Activated CD4-positive, CD25-positive, alpha-beta regulatory T cell treated with anti-CD3 and anti-CD28 coated beads, Interleukin-2, amount 50 U/mL, for 72 hours (primary cell): ENCODE measurements around the gene ARHGEF12.

Experiments
- DNase-seq: peaks from one replicate; pipeline ENCODE4 v3.0.0; 2021

ARHGEF12 gene

DNA sequence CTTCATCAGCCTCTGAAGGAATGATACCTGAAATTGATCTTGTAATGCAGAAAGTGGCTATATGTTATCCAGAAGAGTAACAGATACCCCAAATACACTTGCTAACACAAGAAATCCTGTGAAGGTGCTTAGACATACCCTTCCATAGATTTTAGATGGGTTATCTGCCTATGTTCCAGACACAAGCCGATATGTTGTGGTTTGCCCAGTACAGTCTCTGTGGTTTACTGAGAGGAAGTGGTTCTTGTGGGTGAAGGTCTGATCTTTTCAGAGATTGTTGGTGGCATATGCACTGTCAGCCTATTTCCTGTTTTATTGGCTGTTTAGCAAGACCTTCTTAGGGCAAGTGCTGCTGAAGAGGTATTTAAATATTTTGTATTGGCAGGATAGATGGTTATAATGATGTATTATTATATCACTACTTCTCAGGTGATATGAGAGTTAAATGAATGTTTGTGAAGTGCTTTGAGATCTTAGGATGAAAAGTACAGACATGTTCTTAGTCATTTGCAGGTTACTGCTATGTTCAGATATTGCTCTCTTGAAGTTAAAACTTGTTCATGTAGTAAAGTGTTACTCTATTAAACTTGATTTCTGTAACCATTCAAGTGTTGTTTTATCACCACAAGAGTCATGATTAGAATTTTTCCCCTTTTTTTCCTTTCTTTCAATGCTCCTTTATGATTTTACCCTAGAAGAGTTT, 8.2 kb downstream of the ARHGEF12 start:
- DNase-seq = no peak

- DNase-seq = no peak
These were observed 10.0 kb downstream of the ARHGEF12 start for GRCh38 chr11:120346233-120346632.

- no peak for DNase-seq
These were observed 14.4 kb downstream of the ARHGEF12 start for GRCh38 chr11:120350637-120351036.

- DNase-seq = no peak
These were observed 16.2 kb downstream of the ARHGEF12 start for GRCh38 chr11:120352405-120352804.

GRCh38 chr11:120354068-120354467, 17.9 kb downstream of the ARHGEF12 start:
- DNase-seq = no peak

DNA sequence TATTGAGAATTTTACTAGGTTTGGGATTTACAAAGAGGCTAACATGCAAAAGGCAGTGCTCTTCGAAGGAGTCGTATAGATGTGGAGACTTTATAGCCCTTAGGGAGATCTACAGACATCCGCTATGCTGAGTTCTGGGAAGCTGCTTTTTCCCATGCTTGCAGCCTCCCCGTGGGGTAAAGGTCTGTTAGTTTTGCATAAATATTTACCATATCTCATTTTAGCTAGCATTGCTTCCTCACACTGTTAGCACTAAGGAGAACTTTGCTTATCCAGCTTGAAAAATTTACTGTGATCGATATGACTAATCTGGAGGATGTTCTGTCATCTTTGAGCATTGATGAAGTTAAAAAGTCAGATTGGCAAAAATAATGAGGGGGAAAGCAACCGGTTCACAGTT, 18.6 kb downstream of the ARHGEF12 start:
- DNase-seq = no peak

DNA sequence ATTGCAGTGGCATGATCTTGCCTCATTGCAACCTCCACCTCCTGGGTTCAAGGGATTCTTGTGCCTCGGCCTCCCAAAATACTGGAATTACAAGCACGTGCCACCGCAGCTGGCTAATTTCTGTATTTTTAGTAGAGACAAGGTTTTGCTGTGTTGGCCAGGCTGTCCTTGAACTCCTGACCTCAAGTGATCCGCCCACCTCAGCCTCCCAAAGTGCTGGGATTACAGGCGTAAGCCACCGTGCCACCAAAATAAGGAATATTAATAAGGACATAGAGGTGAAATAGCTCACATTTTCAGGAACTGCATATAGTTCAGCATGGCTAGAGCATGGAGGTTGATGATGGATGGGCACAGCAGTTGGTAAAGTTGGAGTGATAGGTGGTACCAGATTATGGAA, 21.4 kb downstream of the ARHGEF12 start:
- DNase-seq = no peak

- DNase-seq = no peak
These were observed 22.5 kb downstream of the ARHGEF12 start for GRCh38 chr11:120358729-120359128.

DNA sequence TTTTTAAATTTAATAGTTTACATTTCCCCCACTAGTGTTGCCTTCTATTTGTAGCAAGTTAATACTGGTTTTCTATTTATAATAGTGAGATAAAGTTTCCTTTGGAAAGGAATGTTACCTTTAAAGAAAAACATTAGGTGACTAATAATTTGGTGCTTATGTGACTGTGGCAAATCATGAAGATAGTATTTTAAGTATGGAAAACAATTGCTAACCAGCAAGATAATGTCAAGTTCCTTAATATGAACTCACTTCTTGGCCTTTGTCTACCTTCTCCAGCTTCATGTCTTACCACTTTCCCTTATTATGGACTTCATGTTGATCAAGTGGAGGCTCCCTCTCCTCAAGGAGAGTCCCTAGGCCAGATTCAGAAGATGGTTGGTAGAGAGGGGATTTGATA, 27.2 kb downstream of the ARHGEF12 start:
- no peak for DNase-seq

DNA sequence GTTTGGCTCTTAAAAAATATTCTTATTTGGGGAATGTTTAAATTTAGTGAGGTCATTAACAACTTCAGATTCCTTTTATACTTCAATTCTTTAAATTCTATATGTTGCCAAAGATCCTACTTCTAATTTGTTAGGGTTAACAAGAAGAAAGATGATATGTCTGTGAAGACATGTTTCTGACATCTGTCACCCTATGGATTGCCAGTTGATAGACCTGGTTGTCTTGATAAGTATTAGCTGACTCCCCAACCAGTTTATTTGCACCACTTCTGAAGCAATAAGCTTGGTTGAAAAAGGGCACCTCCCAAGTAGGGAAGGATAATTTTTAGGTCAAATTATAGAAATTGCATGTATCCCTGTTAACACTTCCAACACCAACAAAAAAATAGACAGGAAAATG, 29.3 kb downstream of the ARHGEF12 start:
- DNase-seq = no peak

- no peak for DNase-seq
These were observed 36.1 kb downstream of the ARHGEF12 start for GRCh38 chr11:120372296-120372695.

DNA sequence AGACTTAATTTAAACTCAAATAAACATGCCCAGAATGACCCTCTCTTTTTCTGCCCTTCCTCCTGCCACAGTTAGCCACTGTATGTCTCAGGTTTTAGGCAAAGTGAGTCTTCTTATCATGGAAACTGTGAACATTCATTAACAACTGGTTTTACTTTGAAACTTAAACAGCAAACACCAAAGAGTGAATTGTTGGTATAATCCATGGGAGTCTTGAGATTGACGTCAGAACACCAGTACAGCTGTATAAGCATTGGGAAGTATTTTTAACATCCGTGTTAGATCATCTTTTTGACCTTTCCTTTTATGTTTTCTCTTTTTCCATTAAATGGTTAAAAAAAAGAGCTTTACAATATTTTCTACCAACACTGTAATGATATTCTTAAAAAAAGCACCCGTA, 38.9 kb downstream of the ARHGEF12 start:
- no peak for DNase-seq

GRCh38 chr11:120376547-120377182, 40.5 kb downstream of the ARHGEF12 start:
- DNase-seq = no peak

- no peak for DNase-seq
These were observed 42.3 kb downstream of the ARHGEF12 start for GRCh38 chr11:120378474-120378873.

- DNase-seq = no peak
These were observed 45.2 kb downstream of the ARHGEF12 start for GRCh38 chr11:120381401-120381800.

GRCh38 chr11:120383518-120384155, 47.4 kb downstream of the ARHGEF12 start:
- no peak for DNase-seq

DNA sequence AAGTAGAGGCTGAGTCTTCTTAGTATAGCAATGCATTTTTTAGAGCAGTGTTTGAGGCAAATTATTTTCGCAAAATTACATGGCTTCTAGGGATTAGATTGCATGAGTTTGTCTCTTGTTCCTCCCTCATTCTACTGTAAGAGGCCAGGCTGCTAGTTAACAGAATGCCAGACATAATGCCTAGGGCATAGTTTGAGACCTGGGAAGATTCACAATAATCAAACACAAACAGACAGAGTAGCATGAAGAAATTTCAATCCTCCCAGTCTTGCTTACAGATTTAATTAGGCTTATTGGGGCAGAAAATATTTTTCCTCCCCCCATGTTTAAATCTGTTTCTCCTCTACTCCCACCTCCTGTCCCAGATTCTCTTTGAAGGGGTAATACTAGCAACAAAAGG, 48.3 kb downstream of the ARHGEF12 start:
- DNase-seq = no peak

GRCh38 chr11:120385110-120385509, 48.9 kb downstream of the ARHGEF12 start:
- DNase-seq = no peak

- no peak for DNase-seq
These were observed 49.4 kb downstream of the ARHGEF12 start for GRCh38 chr11:120385655-120386054.

DNA sequence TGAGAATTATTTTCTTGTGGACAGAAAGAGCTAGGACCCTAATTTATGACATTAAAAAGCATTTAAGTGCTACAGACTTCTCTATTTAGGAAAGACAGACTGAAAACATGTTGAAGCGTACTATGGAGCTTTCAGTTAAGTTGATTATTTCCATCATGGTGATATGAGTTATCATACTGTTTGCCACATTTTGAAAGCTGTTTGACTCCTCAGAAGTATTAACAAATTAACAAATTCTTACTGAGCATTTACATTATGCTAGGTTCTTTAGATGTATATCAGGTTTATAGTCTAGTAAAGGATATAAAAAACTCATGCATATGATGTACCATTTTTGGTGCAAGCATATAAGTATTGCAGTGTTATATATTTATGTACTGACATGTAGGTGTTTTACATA, 50.1 kb downstream of the ARHGEF12 start:
- no peak for DNase-seq

- no peak for DNase-seq
These were observed 50.7 kb downstream of the ARHGEF12 start for GRCh38 chr11:120386774-120387371.

DNA sequence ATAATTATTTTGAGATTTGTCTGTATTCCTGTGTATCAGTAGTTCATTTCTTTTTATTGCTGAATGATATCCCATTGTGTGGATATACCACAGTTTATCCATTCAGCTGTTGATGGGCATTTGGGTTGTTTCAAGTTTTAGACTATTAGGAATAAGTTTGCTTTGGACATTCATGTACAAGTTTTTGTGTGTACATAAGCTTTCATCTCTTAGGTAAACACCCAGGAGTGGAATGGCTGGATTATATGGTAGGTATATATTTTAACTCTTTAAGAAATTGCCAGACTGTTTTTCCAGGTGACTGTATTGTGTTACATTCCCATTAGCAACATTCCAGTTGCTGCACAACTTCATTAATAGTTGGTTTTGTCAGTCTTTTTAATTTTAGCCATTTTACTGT, 52.0 kb downstream of the ARHGEF12 start:
- no peak for DNase-seq

GRCh38 chr11:120389693-120390584, 53.7 kb downstream of the ARHGEF12 start:
- no peak for DNase-seq
